Muscle of leg (tissue), 11 donors: Measurements from ENCODE around the gene GPC2. TPM values are rescaled to one million over a fixed set of nuclear protein-coding genes. Genes with fewer than 3 reads are reported as not detected.
A peak's percentile ranks its signal among the peaks of the same experiment; 100 is the strongest.
"Not testable (repeated sequence)": the region's sequence is repeated elsewhere in the genome, so short reads cannot be mapped to it uniquely, and the experiment has no call there.

Experiments
- DNase-seq: peaks from one replicate; pipeline ENCODE4 v3.0.0; 2013
- H3K27ac ChIP-seq: one replicate; pipeline ENCODE4 v1.5.1; 2013; ENCODE audit warnings: mild to moderate bottlenecking, low read length, control low read depth
- H3K27me3 ChIP-seq: one replicate; pipeline ENCODE4 v1.6.1; 2013; ENCODE audit warnings: low read length; ENCODE audit not compliant: control insufficient read depth, insufficient read depth
- H3K36me3 ChIP-seq: one replicate; pipeline ENCODE4 v1.6.1; 2013; ENCODE audit warnings: low read length; ENCODE audit not compliant: control insufficient read depth, insufficient read depth
- H3K4me1 ChIP-seq: one replicate; pipeline ENCODE4 v1.6.1; 2013; ENCODE audit warnings: low read length; ENCODE audit not compliant: control insufficient read depth, insufficient read depth
- H3K4me3 ChIP-seq: one replicate; pipeline ENCODE4 v1.5.1; 2013; ENCODE audit warnings: low read length, control low read depth
- H3K9me3 ChIP-seq: replicated peaks from 2 replicates; pipeline ENCODE4 v1.6.1; 2013; ENCODE audit warnings: low read depth, low read length; ENCODE audit not compliant: control insufficient read depth
- WGBS: methylation state at CpG from one replicate; pipeline ENCODE4 v1.1.5; 2013; ENCODE audit warnings: missing lambda C conversion rate; ENCODE audit not compliant: insufficient coverage; 5-methylcytosine and 5-hydroxymethylcytosine counted together
- polyA plus RNA-seq, 8 donors: library from polyadenylated mRNA; unstranded; fragments of 120-200 nt; gene quantifications; one replicate each; pipeline versions ENCODE4 v1.2.1 to v1.2.3, GENCODE V29; 2013; ENCODE audit warnings: inconsistent platforms in 1 of 8, low replicate concordance in 1 of 8; ENCODE audit not compliant: insufficient read length in 8 of 8, insufficient read depth in 1 of 8
- total RNA-seq: library from RNA; stranded (reverse); fragments of 120-200 nt; gene quantifications from one replicate; pipeline ENCODE4 v1.2.4, GENCODE V29; 2013

Gene GPC2
- total and polyA plus RNA-seq, 9 donors: 3.9 to 11.2 (median 8.0) TPM

DNA sequence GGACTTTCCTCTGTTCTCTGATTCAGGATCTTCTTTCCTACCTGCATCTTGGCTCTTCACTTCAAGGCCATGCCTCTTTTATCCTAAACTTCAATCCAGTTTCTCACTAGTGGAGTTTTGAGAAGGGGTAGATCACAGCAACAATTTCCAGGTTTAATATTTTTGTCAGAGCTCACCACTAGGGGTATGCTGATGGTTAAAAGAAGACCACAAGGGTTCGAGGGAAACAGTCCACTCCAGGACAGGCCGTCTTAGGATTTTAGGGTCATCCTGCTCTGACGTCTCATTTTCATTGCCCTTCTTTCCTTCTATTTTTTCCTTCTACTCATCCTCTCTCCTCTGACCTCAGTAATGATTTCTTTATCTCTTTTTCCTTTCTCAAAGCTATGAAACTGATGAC is 11.9 kb upstream of the GPC2 start:
- DNase-seq: no peak
- H3K4me1 ChIP-seq: no peaks in the 10 kb centered on the region
- whole genome bisulfite sequencing: 74% methylated on average over 3 of the region's 3 CpGs

DNA sequence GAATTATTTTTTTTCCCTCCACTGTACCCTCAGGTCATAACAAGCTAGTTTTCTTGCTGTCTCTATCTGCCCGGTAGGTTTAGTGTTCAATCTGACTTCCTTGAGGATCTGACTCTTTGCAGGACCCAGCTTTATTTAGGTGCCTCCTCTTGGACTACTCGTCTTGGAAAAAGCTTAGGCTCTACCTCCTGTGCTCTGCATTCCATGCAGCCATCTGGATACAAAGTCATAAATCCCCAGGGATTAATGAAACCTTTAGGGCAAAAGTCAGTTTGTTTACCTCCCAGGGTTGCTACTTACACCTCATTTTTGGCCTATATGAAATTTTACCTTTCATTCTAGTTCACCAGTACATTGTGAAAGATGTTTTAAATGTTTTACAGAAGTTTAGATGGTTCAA is 8.5 kb upstream of the GPC2 start:
- no peak overlapping the region for H3K4me3 ChIP-seq
- H3K27ac ChIP-seq: no peak overlapping the region
- 37% methylated on average over 2 of the region's 2 CpGs for WGBS
- H3K4me1 ChIP-seq: no peaks in the 10 kb centered on the region
- peaks cover under 1% of the 10 kb centered on the region for H3K27me3 ChIP-seq
- DNase-seq: peak; percentile 21
- no peaks in the 10 kb centered on the region for H3K36me3 ChIP-seq
- H3K9me3 ChIP-seq: no peaks in the 10 kb centered on the region

More for the DNA sequence above, 11.9 kb upstream of the GPC2 start:
- Histone ChIP-seq H3K36me3 (no peaks in the 10 kb centered on the region), H3K4me3 (no peak overlapping the region), H3K9me3 (no peaks in the 10 kb centered on the region), H3K27me3 (no peaks in the 10 kb centered on the region), H3K27ac (no peak overlapping the region)

DNA sequence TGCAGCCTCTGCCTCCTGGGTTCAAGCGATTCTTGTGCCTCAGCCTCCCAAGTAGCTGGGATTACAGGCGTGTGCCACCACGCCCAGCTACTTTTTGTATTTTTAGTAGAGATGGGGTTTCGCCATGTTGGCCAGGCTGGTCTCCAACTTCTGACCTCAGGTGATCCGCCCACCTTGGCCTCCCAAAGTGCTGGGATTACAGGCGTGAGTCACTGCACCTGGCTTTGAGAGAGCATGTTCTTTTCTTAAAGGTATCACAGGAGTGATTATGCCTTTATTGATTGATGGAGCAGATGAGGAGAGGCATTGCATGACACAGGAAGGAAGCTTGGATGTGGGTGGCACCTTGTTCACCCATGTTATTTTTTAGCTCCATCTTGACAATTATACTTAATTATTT is 5.9 kb upstream of the GPC2 start:
- not testable (repeated sequence) for DNase-seq, H3K27ac ChIP-seq, H3K4me3 ChIP-seq, H3K4me1 ChIP-seq, H3K27me3 ChIP-seq, H3K36me3 ChIP-seq, H3K9me3 ChIP-seq
- WGBS: 94% methylated on average over 3 of the region's 6 CpGs

DNA sequence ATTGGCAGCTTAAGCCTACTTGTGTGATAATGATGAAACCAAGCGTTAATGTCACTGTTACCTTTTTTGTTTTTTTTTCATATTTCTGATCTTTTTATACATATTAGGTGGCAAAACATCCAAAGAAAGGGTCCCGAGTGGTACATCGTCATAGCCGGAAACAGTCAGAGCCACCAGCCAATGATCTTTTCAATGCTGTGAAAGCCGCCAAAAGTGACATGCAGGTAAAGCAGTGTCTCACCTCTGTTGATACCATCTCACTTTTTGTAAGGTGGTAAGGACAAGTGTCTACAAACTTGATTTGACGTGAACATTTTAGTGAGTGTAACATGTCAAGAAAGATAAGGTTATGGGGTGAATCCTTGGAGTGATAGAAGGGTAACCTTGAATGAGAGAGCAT is 5.4 kb upstream of the GPC2 start:
- WGBS: no CpG with 5 or more reads among the region's 6 CpGs
- not testable (repeated sequence) for H3K9me3 ChIP-seq, H3K27ac ChIP-seq, H3K36me3 ChIP-seq, H3K4me3 ChIP-seq, H3K4me1 ChIP-seq, DNase-seq
- peaks cover 11% of the 10 kb centered on the region for H3K27me3 ChIP-seq

DNA sequence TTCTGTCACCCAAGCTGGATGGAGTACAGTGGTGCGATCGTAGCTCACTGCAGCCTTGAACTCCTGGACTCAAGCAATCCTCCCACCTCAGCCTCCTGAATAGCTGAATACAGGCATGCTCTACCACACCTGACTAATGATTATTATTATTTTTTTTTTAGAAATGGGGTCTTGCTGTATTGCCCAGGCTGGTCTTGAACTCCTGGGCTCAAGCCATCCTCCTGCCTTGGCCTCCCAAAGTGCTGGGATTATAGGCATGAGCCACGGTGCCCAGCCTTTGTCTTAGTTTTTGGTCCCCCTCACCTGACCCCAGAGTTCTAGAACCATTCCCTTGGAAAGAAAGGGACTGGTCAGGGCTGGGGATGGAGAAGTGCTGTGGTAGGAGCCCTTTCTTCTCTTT is 2.9 kb upstream of the GPC2 start:
- Histone ChIP-seq H3K4me1 (peaks cover 16% of the 10 kb centered on the region), H3K27me3 (peaks cover 11% of the 10 kb centered on the region)
- not testable (repeated sequence) for H3K36me3 ChIP-seq, H3K4me3 ChIP-seq, DNase-seq, H3K9me3 ChIP-seq, H3K27ac ChIP-seq
- WGBS: no CpG with 5 or more reads among the region's 3 CpGs

DNA sequence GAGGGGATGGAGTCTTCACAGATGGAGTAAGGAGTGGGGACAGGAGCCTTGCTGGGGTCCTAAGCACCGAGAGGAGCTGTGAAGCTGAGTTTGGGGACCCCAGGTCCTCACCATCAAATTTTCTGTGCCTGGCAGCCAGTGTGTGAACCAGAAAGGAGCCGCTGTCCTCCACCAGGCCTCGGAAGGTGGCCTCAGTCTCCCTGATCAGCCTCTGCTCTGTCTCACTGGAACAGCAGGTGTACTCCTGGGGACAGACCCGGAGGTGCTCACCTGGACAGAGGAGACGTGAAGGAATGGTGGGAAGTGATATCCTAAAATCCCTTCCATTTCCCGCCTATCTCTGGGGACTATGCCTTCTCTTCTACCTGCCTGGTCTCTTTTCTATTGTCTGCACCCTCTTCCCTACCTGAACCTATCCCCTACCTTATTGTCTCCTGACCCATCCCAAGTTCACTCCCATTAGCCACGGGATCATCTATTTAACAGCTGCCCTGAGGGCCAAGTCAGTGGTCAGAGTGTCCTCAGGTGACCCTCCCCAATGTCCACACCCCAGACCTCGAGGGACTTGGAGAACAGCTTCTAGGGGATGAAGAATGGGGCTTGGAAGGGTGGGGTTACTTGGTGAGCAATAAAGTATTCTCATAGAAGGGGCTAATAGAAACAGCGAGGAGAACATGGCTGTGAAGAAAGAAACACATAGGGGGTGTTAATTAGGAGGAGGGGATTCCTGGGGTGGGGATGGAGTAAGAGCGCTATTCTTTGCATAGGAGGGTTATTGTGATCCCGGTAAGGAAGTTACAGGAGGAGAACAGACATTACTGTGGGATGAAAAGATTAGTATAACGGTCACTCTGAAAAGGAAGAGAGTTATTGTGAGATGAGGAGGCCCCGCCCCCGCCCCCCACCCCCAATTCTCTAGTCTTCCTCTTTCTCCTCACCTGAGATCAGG is 811 bp downstream of the GPC2 start:
- Histone ChIP-seq H3K4me1 (peaks cover 16% of the 10 kb centered on the region), H3K27ac (no peak overlapping the region), H3K36me3 (peaks cover 4% of the 10 kb centered on the region), H3K4me3 (peak overlapping the region; percentile 80), H3K9me3 (no peaks in the 10 kb centered on the region), H3K27me3 (peaks cover 17% of the 10 kb centered on the region)
- DNase-seq: no peak
- WGBS: 38% methylated on average over 5 of the region's 14 CpGs

DNA sequence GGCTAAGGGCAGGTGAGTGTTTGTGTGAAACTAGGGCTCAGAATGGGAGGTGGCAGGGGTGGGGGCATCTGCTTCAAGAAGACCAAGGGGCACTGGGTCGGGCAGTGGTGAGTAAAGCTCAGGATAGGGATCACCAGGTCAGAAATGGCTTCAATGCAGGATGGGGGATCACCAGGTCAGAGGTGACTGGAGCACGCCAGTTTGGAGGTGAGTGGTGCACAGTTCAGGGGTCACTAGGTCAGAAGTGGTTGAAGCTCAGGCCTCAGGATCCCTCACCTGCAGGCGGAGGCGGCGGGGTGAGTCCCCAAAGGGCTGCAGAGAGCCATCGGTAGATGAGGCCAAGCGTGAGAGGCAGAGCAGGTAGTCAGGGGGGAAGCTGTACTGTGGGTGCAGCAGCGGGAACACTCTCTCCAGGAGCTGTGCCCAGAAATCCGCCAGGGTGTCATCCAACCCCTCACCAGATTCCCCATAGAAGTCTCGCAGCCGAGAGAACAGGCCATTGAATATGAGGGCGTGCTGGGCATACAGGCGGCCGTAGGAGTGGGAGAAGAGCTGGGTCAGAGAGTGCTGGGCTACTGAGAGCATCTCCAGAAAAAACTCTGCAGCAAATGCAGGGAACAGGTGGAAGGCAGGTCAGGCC is 1.8 kb downstream of the GPC2 start:
- Histone ChIP-seq H3K27me3 (peaks cover 20% of the 10 kb centered on the region), H3K36me3 (peaks cover 4% of the 10 kb centered on the region), H3K9me3 (no peaks in the 10 kb centered on the region), H3K27ac (no peak overlapping the region), H3K4me1 (peaks cover 21% of the 10 kb centered on the region), H3K4me3 (no peak overlapping the region)
- no peak for DNase-seq
- 82% methylated on average over 6 of the region's 14 CpGs for whole genome bisulfite sequencing

DNA sequence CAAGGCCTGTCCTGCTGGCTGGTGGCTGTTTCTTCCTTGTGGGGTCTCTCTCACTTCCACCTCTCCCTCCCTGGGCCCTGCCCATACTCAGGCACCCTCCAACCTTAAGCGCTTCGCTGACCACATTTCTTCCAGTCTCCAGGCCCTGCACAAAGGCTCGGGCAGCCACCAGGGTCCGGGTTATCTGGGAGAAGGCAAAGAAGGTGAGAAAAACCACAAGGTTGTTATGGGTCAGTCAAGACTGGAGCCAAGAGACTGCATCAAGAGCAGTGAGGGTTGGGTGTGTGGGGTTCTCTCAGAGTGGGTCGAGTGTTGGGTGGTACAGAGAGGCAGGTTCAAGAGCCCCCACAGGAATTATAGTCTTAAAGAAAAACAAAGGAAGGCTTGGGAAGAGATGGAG is 2.6 kb downstream of the GPC2 start:
- peaks cover 20% of the 10 kb centered on the region for H3K27me3 ChIP-seq
- no peak overlapping the region for H3K4me3 ChIP-seq
- no peak for DNase-seq
- H3K27ac ChIP-seq: no peak overlapping the region
- H3K36me3 ChIP-seq: peaks cover 4% of the 10 kb centered on the region
- 82% methylated on average over 2 of the region's 5 CpGs for WGBS
- no peaks in the 10 kb centered on the region for H3K9me3 ChIP-seq
- H3K4me1 ChIP-seq: peaks cover 21% of the 10 kb centered on the region

DNA sequence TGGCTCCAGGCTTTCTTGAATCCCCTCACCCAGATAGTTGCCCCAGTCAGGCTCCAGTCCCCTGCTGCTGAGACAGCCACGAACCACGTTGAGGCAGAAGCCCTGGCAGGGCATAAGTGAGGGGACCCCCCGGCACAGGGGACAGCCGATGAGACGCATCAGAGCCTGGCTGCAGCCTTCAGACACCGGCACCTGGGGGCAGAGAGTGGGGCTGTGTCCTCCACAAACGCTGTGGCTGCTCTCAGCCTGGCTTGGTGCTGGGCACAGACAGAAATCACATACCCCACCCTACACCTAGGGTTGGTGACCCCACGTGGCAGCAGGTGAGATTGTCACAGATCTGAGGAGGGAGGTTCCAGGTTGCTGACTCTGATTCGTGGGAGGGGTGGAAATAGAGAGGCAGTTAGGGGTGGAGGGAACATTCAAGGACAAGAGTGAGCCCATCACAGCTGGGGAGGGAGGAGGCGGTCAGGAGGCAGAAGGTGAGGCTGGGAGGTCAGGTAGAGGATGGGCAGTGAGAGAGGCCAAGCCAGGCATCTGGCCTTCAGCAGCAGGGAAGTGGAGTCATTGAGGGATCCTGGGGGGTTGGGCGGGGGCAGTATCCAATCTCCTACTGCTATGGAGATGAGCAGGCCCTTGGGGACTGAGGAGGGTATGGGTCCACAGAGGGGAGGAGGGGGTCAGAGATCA is 3.2 kb downstream of the GPC2 start:
- Histone ChIP-seq H3K27ac (no peak overlapping the region), H3K4me1 (peaks cover 26% of the 10 kb centered on the region), H3K9me3 (no peaks in the 10 kb centered on the region), H3K4me3 (no peak overlapping the region), H3K27me3 (peaks cover 18% of the 10 kb centered on the region), H3K36me3 (peaks cover 4% of the 10 kb centered on the region)
- DNase-seq: no peak
- WGBS: 93% methylated on average over 4 of the region's 11 CpGs

DNA sequence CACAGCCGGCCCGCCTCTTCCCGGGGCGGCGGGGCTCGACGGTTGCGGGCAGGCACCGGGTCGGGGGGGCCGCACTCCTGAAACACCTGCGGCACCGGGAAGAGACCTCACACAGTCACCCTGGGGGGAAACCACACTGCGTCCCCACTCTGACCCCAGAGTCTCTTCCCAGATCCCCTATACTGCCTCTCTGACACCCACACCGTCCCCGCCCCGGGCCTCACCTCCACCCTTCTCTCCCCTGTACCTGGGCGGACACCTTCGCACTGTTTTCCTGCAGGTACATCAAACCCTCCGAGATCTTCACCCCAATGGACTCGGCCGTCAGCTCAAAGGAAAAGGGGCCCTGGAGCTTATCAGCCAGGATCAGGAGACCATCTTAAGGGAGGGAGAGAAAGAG is 5.3 kb downstream of the GPC2 start:
- Histone ChIP-seq H3K9me3 (no peaks in the 10 kb centered on the region), H3K27me3 (peaks cover 26% of the 10 kb centered on the region), H3K4me3 (no peak overlapping the region), H3K4me1 (peaks cover 36% of the 10 kb centered on the region), H3K27ac (no peak overlapping the region), H3K36me3 (peaks cover 4% of the 10 kb centered on the region)
- no peak for DNase-seq
- WGBS: 21% methylated on average over 17 of the region's 22 CpGs
